NCI-H1436 treated with DMSO at 0.1 percent for 48 hours (cell line): ENCODE data around the gene METRNL.
"Not testable (repeated sequence)": the region's sequence is repeated elsewhere in the genome, so short reads cannot be mapped to it uniquely, and the experiment has no call there.

Experiments
- DNase-seq: peaks from one replicate; lab custom pipeline; 2025; lab: John Stamatoyannopoulos, UW

METRNL gene

DNA sequence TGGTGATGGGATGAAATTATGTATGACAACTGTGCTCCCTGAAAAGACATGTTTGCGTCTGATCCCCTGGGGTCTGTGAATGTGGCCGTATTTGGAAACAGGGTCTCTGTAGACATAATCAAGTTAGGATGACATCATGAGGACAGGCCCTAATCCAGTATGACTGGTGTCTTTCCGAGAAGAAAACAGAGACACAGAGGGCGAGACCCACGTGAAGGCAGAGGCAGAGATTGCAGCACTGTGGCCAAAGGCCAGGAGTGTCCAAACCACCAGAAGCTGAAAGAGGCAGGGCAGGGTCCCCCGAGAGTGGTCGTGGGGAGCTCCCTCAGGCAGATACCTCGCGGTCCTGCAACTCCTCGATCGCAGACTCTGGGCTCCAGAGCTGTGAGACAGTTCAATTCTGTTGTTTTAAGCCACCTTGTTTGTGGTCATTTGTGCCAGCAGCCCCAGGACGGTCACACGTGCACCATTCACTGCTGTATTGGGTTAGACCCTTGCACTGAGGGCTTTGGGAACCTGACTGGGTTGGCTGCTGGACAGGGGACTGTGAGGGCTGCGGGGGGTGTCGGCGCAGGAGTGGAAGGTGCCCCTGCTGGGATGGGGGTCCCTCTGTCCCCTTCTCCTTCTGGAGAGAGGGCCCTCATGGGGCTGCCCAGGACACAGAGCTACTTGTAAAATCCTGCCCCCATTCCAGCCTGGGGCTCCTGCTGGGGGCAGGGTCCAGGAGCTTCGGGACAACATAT lies 27.7 kb downstream of the METRNL start:
- no peak for DNase-seq

DNA sequence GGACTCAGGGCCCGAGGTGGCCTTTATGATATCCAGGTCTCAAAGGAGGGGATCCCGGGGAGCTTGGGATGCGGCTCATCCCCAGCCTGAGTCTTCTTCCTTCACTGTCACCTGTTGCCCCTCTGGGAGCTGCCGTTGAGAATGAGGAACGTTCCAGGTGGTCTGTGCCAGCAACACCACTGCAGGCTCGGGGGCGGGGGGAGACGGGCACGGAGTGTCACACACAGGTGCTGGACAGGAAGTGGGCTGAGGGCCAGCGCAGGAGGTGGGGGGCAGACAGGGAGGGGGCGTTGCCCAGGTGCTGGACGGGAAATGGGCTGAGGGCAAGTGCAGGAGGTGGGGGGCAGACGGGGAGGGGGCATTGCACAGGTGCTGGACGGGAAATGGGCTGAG lies 28.2 kb downstream of the METRNL start:
- no peak for DNase-seq

DNA sequence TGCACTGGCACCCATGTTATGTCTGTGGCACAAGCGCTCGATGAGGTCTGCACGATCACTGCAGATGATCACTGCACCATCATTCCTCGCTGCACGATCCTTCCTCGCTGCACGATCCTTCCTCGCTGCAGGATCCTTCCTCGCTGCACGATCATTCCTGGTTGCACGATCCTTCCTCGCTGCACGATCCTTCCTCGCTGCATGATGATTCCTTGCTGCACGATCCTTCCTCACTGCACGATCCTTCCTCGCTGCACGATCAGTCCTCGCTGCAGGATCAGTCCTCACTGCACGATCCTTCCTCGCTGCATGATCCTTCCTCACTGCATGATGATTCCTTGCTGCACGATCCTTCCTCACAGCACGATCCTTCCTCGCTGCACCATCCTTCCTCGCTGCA lies 29.3 kb downstream of the METRNL start:
- DNase-seq, result no peak

DNA sequence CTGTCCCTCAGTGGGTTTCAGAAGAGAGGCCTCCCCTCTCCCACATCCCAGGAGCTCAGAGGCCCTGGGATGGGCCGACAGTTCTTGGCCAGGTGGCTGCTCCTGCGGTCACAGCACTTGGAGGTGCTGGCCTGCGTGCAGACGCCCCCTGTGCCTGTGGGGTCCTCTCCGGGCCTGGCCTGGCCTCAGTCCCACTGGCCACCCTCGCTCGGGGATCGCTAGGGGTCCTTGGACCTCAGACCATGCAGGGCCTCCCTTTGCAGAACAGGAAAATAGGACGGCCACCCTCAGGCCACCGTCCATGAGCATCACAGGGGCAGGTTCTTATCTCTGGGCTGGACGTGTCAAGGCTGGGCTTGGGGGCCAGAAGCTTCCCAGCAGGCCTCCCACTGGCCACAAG lies 30.0 kb downstream of the METRNL start:
- DNase-seq, result no peak

DNA sequence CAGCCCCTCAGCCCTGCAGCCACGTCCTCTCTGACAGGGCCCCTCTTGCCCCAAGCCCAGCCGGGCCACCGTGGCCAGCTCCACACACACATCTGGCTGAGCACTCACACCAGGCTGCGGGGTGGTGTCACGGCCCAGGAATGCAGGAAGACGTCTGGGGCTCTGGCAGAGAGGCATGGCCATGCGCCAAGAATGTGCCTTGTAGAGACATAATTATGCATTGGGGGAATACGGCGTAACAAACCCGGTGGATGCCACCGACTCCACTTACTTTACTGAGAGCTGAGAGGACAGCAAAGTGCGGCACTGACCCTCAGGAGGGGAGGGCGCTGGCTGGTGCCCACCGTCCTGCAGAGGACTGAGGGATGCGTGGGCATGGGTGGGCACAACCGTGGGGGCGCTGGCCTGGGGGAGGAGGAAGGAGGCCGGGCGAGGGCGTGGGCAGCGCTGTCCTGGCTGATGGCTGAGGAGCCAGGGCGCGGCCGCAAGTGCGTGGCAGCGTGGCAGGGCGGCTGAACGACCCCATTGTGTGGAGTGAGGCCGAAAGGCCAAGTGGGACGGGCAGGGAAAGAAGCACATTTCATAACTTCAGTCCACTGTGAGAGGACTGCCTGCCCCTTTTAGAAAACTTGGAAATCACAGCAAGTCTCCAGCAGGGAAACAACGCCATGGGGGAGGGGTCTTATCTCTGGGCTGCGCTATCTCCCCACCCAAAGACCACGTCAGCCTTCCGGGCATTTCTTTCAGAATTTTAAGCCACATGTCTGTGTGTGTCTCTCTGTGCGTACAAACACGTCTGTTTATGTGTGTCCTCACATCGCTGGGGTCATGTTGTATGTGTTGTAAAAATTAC lies 30.6 kb downstream of the METRNL start:
- no peak for DNase-seq

DNA sequence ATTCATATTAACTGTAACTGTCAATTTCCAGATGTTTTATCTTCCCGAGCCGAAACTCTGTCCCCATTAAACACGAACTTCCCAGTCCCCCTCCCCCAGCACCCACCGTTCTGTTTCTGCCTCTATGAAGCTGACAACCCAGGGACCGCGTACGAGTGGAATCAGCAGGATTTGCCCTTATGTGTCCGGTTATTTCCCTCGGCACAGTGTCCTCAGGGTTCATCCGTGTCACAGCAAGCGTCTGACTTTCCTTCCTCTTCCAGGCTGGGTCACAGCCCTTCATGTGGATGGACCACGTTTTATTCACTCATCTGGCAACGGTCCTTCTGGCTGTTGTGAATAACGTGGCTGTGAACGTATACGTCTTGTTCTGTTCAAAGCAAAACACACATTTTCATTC lies 31.3 kb downstream of the METRNL start:
- no peak for DNase-seq

DNA sequence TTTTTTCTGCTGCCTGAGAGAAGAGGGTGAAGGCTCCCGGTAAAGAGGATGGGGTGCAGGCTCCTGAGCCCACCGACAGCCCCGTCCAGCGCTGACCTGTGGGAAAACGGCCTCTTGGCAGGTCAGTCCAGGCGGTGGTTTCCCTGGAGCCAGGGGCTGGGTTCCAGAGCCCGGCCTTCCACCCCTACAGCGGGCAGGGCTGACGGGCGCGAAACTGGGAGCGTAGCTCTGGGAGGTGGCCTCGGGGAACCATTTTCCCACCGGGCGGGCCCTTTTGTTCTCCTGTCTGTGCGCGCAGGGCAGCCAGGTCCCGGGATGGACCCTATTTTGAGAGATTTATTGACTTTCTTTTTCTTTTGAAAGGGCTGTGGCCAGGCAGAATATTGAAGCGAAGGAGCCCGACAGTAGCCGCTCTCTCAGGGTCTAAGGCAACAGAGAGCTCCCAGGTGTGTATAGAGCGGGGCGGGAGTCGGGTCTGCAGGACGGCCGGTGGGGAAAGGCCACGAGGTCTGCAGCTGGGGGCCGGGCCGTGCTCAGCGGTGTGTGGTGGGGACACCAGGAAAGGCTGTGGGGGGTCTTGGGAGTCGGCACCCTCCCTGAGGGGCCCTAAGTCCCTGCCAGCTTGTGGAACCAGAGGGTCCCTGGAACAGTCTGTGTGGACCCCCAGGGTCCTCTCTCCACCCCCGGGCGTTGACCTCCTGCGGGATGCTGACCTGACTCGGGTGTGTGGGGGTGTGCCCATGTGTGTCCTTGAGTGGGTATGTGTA lies 32.3 kb downstream of the METRNL start:
- DNase-seq, result no peak

DNA sequence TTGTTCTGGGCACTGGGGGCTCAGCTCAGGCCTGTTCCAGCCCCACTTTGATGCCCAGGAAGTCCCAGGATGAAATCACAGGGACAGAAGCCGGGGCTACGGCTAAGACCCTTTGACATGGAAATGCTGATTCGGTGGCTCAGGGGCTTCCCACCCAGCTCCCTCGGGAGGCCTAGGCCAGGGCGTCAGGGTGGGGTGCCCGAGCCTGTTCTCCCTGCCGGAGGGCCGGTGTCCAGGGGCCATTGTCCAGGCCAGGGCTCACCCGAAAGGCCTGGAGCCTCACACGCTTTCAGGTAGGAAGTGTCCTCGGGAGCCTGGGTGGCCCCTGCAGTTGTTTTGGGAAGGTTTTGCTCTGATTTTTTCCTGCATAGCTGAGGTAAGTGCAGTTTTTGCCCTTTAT lies 34.0 kb downstream of the METRNL start:
- no peak for DNase-seq

DNA sequence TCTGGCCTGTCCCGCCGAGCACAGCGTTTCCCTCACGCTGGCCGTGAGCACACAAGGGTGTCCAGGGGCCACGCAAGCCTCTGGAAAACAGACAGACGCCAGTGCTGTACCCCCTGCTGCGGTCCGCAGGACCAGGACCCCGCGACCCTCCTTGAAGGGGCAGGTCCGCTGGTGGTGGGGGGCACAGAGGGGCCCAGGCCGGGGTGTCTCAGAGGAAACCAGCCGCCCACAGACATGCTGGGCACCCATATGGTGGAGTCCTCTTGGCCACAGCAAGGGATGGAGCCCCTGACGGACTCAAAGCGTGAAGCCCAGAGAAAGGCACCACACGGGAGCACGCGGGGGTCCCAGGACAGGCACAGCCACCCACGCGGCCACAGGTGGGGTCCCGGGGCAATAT lies 34.4 kb downstream of the METRNL start:
- DNase-seq, result no peak

DNA sequence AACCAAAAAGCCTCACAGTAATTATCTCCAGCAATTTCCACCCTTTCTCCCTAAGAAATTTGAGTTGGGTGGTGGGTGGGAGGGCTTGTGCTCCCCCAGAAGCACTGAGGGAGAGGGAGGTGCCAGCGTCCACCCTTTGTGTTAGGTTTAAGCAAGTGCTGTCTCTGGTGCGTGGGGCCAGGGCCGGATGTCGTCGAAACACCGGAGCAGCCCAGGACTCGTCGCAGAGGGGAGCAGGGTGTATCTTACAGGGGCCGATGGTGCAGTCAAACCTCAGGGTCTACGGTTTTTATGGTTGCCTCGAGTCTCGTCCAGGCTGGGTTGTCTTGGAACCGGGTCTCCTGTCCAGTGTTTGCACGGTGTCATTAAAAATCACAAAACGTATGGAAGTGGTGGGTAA lies 35.3 kb downstream of the METRNL start:
- no peak for DNase-seq

DNA sequence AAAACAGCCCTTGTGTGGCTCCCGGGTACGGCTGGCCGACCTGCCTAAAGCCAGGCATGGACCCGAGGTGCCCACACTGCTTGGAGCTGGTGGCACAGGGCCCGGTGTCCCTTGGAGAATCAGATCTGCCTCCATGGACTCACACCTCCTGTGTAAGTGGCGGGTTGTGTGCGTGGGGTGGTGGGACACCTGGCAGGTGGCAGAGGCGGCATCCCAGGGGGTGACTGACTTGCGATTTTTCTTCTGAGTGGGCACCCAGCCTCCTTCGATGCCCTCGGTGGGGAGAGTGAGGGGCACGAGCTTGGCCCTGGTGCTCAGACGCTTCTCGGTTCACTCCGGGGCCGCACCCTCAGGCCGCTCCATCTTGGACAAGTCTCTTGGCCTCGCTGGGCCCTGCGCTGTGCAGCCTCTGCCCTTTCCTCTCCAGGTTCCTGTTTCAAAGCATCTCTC lies 35.8 kb downstream of the METRNL start:
- no peak for DNase-seq

DNA sequence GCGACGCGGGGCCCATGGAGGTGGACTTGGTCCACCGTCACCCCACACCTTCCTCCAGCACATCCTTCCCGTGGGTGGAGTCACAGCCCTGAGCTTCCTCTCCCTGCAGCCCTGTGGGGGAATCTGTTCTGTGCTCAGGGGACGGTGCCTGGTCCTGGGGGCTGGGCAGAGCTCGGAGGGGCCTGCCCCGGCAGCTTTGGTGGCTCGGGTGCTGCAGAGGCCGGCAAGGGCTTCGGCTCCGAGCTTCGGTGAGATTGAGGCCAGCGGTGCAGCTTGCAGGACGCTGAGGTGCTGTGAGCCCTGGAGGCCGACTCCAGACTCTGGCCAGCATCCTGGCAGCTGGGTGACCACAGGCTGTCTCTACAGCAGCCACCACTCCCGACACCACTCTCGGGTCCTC lies 36.4 kb downstream of the METRNL start:
- no peak for DNase-seq

DNA sequence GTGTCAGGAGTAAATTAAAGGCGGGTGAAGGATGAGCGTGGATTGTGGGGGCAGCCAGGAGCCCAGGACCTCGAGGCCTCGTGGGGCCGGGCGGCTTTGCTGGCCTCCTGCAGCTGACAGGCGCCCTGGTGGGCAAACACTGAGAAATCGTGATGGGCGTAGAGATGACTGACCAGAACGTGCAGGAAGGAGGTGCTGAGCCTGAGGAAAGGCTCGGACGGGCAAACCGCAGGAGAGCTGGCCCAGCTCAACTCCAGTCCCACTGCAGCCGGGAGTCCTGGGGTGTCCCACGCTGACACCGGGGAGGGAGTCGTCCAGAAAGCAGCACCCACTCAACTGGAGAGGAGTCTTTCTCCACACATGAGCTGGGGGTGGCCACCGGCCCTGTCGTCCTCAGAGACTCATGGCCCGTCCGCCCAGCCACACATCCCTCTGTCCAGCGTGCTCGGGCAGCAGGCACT lies 36.9 kb downstream of the METRNL start:
- no peak for DNase-seq

DNA sequence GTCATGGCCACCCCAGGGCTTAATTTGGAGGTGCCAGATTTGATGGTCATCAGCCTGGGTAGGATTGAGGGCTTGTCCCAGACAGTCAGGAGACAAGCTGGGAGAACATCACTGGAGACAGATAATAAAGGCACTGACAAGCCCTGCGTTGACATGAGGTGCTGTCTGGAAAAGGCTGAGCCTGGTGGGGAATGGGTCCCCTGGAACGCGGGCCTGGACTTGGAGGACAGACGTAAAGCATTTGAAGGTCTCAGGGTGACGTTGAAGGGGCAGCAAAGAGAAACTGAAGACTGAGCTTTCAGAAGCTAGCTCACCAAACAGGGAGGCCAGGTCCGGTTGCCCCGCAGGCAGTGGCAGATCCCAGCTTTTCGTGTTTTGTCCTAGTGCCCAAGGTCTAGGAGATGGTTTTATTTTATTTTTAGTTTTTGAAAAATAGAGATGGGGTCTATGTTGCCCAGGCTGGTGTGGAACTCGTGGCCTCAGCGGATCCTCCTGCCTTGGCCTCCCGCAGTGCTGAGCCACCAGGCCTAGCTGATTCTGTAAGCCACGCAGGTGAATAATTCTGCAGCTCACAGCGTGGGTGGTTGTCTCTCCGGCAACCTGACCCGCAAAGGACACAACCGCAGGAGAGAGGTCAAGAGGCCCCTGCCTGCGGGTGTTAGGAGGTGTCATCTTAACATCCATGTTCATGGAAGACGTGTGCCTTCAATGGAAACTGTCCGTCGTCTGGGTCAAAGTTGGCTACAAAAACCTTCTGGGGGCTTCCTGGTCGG lies 37.6 kb downstream of the METRNL start:
- DNase-seq, result no peak

DNA sequence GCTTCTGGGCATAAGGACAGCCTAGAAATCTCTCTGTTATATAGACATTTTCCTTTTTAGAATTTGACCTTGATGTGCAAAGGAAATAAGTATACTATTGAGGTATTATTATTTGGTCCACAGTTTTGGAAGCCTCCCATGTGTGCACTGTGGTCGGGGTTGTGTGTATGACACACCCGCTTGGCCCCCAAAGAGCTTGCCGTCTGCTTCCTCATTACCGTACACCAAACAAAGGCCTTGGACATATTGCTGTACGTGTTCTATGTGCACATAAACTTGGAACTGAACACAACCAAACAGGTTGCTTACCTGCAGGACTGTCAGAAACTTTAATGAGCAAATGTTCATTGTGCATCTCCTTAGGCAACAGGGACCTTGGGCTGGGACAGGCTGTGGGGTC lies 38.2 kb downstream of the METRNL start:
- no peak for DNase-seq

DNA sequence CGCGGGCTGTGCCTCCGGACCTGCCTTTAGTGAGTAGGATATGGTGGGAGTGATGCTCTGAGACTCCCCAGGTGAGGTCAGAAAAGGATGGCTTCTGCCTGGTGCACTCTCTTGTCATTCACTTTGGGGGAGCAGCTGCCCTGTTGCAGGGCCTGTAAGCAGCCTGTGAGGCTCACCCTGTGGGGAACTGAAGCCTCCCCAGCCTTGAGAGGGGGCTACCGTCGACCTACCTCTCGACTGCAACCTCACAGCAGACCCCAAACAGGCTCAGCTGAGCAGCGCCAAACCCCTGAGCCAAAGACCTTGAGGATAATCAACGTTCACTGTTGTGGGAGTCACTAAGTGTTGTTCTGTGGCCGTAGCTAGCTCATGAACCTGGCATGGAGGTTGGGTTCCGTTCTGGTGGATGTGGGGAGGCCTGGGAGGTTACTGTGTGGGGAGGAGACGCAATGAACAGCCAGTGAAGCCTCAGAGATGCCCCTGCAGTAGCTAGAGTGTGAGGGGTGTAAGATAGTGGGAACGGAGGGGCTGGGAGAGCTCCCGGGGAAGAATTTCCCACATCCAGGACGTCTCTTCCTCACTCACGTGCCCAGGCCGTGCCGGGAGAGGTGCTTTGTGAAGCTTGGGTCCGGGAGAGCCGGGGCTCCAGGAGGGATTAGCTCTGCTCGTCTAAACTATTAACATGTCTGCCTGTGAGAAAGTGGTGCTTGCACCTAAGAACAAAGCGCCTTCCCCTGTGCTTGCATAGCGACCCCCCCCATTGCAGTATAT lies 38.8 kb downstream of the METRNL start:
- no peak for DNase-seq

DNA sequence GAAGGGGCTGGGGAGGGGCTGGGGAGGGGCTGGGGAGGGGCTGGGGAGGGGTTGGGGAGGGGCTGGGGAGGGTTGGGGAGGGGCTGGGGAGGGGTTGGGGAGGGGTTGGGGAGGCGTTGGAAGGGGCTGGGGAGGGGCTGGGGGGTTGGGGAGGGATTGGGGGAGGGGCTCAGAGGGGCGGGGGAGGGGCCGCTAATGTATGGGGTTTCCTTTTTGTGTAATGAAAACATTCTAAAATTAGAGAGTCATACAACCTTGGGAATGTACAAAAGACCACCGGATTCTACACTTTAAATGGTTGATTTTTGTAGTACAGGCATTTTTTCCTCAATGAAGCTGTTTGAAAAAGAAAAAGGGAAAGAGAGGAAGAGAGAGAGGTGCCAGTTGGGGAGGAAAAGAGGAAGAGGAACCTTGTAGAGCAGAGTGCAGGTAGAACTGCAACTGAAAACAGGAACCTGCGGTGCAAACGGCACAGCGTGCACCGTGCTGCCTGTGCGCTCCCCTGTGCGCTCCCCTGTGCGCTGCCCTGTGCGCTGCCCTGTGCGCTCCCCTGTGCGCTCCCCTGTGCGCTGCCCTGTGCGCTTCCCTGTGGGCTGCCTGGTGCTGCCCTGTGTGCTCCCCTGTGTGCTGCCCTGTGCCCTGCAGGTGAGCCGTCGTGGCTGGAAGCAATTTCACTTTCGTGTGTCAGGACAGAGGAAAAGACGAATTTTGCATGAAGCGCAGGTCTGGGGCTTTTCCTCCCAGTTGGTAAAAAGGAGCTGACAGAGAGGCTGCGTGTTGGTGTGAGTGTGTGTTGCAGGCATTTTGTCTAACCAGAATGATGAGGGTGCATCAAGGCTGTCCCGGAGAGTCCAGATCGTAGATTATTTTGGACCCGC lies 40.8 kb downstream of the METRNL start:
- no peak for DNase-seq

DNA sequence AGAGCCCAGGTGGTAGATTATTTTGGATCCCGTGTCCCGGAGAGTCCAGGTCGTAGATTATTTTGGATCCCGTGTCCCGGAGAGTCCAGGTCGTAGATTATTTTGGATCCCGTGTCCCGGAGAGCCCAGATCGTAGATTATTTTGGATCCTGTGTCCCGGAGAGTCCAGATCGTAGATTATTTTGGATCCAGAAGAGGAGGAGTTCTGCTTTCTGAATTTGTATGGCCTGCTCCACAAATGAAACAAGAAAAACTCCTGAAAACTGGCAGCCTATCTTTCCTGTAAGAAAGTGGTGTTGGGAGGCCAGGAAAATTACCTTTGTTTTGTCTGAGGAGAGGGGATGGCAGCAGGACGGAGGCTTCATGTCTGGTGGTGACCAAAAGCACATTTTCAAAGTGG lies 42.1 kb downstream of the METRNL start:
- not testable (repeated sequence) for DNase-seq

DNA sequence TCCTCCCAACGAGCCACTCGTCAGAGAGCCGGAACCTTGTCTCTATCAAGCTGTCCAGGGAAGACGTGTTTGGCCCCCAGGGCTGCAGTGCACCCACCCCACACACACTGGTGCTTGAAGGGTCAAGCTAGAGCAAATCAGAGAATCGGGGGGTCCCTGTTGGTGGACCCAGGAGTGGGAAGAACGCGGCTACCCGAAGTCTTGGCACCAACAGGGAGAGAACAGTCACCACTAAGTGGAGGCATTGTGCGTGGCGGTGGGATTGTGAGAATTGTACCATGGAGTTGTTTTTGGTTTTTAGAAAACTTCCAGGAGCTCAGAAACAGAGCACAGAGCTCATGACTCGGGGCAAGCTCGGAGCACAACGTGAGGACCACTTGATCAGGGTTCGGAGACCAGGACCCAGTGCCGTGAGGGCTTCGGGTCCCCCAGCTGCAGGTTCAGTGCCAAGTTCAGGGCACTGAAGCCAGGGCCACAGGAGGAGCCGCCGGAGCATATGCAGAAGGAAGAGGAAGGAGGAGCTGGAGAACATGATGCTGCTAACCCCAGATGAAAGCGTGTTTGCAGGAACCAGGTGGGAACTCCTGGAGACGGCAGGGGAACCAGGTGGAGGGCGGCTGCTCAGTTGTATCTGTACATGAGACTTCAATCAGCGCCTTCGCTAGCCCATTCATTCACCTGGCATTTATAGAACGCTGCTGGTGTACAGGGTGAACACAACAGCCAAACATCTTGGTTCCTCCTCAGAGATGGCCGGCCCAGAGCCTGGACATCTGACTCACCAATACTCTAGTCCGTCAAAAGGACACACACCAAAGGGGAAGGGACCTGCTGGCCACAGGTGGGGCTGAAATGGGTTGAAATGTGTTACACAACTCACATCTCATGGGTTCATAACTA lies 42.8 kb downstream of the METRNL start:
- no peak for DNase-seq
